Fibroblast of peridontal ligament (primary cell): ENCODE data around the gene TMBIM1.
"Not testable (repeated sequence)": the region's sequence is repeated elsewhere in the genome, so short reads cannot be mapped to it uniquely, and the experiment has no call there.

ENCODE experiments used
- DNase-seq: peaks from one replicate; pipeline ENCODE4 v3.0.0-alpha.2; 2010; ENCODE audit errors: extremely low read depth

The TMBIM1 gene

DNA sequence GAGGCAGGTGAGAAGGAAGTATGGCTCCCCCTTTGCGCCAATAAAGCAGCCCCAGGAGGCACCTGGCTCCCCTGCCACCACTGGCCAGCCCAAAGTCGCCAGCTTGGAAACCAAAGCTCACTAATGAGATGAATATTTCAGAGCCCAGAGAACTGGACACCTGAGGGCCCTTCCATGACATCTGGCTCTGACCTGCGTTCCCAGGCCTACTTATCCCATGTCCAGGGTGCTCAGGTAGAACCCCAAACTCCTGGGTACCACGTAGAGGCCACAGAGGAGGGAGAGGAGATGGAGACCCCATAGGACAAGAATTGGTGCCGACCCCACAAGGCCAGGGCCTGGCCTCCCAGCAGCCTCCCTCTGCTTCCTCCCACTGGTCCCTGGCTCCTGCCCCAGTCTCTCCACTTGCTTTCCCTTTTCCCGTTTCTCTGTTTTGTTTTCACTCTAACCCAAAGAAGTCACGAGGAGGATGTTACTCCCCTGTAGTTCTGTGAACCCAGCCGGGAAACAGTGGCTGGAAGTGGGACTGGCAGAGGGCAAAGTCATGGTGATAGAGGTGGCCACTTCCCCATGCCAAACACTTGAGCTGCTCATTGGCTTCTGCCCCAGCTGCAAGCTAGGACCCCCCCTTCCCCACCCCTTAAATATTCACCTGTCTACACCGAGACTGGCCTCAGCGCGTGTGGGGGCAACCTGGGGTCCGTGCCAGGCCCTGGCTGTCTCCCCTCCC, 820 bp downstream of the TMBIM1 start:
- peak; percentile 33 for DNase-seq

DNA sequence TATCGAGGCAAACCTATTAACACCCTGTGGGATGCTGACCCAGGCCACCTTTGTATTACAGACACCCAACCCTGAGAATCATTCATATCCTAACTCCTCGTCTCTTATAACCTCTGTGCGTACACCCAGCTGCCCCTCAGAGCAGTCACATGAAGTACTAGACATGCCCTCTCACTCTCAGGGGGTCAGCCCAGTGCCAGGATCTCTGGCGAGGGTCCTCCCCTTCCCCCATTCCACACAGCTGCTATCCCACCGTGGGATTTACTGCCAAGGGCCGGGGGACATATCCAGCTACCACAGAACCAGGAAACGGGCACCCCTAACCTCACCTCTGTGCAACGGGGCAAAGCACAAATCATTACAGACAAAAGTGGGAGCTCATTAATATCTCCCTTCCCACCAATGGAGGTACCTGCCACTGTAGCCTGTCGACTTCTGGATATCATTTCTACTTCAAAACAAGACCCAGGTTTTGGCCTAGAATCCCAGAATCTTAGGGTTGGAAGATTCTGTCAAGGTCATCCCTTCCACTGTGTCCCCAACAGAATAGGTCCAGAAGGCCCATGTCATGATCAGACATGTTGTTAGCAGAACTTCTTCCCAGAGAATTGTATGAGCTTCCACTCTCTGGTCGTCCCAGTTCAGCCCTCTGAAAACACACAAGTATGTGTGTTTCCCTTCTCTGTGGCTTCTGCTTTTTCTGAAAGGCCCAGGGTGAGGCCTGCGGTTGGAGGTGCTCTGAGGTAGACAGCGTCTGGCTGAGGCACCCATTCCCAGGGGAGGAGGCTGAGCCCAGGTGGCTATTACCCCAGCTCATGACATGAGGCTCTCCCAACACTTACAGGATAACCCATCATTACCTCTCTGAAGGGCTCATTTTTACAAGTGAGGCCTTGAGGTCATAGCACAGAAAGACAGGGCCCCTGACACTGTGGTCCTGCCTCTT, 1.7 kb downstream of the TMBIM1 start:
- no peak for DNase-seq

GRCh38 chr2:218289639-218290315, 2.5 kb downstream of the TMBIM1 start:
- peak; percentile 38 for DNase-seq

DNA sequence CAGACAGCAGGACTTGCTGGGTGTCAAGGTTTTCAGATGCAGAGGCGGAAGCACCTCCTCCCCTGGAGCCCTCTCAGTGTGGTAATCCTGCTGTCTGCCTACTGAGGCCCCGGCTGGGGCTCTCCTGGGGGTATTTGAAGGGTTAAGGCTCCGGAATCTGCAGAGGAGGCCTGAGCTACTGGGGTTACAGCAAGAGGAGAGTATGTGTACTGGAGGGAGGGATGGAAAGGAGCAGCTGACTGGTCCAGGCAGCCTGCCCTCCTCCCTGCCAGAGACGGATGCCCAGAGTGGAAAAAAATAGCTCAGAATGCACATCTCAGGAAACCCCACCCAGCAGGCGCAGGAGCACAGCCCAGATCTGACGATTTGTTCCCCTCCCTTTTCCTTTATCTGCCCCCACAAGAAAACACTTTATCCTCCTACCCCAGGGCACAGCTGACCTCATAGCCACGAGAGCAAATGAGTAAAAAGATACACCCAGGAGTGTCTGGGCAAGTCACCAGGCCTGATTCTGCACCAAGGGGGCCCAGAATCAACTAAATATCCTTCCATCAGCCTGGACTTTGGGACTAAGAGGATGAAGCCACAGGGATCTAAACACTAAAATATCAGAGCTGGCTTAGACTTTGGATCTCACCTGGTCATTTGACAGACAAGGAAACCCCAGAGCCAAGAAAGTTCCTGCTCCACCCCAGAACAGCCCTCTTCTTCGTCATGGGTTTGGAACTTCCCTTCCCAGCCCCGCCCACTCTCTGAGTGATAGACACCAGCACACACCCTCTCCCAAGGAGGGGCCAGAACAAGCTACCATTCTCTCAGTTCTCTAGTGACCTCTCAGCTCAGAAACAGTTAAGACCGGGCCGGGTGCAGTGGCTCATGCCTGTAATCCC, 5.5 kb downstream of the TMBIM1 start:
- peak; percentile 96 for DNase-seq

DNA sequence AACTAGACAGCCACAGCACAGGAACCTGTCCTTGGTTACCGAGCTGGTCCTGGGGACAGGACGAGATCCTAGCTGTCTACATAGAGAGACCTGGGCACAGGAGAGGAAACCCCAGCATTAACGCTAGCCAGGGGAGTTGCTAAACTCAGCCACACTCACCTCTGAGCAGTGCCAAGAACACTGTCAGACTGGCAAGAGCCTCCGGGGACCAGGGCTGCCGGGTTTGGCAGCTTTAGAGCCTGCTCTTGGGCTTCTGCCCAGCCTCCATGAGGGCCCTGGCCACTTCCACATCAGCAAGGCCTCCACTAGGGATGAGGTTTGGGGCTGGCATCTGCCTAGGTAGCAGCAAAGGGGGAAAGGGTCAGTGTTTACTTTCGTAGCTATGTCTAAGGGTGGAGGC, 6.7 kb downstream of the TMBIM1 start:
- DNase-seq = peak; percentile 78

DNA sequence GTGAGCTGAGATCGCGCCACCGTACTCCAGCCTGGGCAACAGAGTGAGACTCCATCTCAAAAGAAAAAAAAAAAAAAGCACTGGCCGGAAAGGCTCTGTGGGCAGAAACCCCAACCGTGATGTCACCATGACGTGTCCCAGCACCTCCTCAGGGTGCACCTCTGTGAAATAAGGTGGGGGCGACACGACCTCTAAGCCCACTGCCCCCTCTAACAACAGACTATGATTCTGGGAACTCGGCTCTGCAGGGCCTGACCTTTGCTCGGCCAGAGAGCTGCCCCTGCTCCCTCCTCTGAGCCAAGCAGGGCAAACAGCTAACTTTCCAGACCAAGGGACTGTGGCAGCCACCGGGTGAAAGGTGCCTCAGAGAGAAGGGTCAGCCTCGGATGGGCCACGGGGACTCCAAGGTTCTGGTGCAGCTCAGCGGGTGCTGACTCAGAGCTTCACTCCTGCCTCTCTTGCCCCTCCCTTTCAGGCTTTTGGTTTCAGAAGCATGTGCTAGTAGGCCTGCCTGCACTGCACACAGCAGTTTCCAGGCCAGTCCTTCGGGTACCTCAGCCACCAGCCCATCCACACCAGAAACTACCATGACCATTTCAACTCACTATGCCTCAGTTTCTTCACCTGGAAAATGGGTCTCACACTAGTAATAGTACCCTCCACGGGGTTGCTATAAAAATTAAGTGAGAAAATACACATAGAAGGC, 8.0 kb downstream of the TMBIM1 start:
- peak; percentile 70 for DNase-seq

- DNase-seq = peak; percentile 36
These were observed 9.9 kb downstream of the TMBIM1 start for GRCh38 chr2:218282173-218282991.

DNA sequence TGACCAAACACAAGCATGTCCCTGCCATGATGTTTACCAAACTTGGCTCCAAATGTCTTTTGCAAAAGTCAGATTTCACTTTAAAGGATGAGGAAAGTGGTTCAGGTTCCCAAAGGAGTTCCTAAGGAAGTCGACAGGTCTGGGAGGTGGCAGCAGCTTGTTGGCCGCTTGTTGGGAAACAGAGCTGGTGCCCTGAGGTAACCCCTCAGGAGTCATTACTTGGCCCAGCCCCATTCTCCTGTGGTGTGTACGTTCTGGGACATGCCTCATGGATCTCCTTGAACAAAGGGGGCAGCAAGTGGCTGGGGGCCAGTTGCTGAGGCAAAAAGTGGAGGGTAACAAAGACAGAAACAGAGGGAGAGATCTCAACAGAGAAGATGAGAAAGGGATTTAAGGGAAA, 10.9 kb downstream of the TMBIM1 start:
- no peak for DNase-seq

- no peak for DNase-seq
These were observed 11.9 kb downstream of the TMBIM1 start for GRCh38 chr2:218280260-218280870.

GRCh38 chr2:218278531-218279360, 13.6 kb downstream of the TMBIM1 start:
- no peak for DNase-seq

DNA sequence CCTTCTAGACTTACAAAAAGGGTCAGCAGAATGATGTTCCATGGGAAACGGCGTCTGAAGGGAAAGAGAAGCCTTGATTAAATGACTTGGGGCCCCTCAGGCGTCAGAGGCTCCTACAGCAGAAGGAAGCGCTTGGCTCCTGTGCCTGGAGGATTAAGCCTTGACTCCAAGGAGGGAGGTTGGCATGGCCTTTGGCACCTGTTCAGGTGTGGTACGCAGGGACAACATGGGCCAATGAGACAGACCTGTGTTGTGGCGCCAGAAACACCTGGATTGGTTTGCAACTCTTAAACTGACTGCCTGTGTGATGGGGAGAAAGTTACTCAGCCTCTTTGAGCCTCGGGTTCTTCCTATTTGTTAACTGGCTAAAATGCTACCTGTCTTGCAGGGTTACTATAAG, 14.4 kb downstream of the TMBIM1 start:
- DNase-seq = no peak

DNA sequence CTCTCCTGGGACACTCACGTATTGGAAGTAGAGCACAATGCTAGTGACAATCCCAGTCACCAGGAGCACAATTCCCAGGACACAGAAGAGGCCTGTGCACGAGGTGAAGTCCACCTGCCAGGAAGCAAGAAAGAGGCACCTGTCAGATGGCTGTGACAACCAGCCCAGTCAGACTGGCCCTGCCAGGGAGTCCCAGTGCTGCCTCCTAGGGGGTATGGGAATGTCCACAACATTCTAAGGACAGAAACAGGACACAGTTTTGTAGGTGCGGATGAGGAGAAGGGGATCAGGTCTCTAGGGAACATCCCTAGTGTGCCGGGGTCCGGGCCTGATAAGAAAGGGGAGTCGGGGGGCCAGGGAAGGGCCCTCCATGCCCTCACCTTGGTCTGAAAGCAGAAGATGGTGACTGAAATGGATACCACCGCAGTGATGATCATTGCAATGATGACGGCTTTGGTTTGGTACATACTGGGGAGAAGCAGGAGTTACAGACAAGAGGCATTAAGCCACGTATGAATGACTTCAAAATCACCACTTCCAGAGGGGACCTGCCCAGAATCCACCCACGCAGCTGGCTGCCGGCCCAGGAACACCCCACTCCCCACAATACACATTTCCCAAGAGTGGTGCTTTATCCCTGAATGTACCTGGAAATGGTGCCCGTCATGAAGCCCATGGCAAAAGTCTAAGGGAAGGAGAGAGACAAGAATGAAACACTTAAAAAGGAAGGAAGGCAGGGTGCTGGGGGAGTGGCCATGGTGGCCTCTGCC, 15.1 kb downstream of the TMBIM1 start:
- DNase-seq = no peak

DNA sequence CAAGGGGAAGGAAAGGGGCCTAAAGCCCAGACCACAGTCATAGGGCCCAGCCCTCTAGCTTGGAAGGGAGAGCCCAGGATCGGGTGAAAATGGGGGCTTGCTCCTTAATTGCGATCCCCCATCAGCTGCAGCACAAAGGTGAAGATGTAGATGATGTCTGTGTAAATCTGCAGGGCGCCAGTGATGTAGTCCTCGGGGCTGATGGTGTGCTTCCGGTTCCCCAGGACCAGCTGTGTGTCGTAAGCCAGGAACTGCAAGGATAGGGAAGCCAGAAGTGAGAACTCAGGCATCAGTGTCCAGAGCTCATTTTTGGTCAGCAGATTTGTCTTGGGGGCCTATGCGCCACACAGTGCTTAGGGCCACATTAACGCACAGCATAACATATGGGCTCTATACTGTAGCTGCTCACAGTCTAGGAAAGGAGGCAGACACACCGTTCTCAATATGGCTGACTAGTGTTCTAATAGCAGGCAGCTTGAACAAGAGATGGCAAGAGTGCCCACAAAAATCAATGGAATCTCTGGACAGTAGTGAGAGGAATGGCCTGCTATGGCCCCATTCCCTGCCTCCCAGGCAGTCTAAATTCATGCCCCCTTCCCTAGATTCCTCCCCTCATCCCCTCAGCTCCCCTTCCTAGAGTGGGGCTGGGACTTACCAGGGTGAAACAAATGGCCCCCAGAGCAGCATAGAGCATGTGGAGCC, 16.8 kb downstream of the TMBIM1 start:
- no peak for DNase-seq

DNA sequence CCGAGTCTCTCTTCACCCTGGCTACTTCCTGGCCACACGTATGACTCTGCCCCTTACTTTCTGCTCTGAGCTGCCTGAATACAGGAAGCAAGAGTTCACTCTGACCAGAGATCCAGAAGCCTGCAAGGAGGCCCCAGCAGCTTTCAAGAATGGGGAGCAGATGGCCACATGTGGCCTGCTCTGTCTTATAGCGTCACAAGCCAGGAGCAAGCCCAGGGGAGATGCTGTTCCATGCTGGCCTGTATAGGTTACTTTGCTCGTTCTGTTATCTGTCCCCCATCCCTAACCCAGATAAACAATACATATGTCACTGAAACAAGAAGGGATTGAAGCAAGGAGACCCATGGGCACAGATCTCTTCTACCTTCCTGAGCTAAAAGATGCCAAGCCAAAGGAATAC, 17.7 kb downstream of the TMBIM1 start:
- no peak for DNase-seq

GRCh38 chr2:218273908-218274249, 18.4 kb downstream of the TMBIM1 start:
- DNase-seq = no peak

- DNase-seq = not testable (repeated sequence)
These were observed 18.9 kb downstream of the TMBIM1 start for GRCh38 chr2:218273214-218273907.
